ENCODE data around the gene SLC9B2.
"Not testable (repeated sequence)": the region's sequence is repeated elsewhere in the genome, so short reads cannot be mapped to it uniquely, and the experiment has no call there.

The SLC9B2 gene

GRCh38 chr4:103010804-103011203 is 65.8 kb downstream of the SLC9B2 start:
- TF ChIP-seq CTCF (conservative IDR thresholded peaks at IDR 0.05; ENCODE audit: low read depth, low read length), result no peak
- H3K4me3 ChIP-seq (ENCODE audit: low read depth, low read length), result no peak overlapping the region
- DNase-seq (ENCODE audit: low read depth), result no peak

- peak; percentile 73 for TF ChIP-seq CTCF (conservative IDR thresholded peaks at IDR 0.05; ENCODE audit: low read depth, low read length)
- peak; percentile 92 for DNase-seq (ENCODE audit: low read depth)
These were observed 67.5 kb downstream of the SLC9B2 start for GRCh38 chr4:103008875-103009729.

GRCh38 chr4:103002551-103002950 is 74.0 kb downstream of the SLC9B2 start:
- peak; percentile 52 for DNase-seq (ENCODE audit: low read depth)
- no peak for TF ChIP-seq CTCF (conservative IDR thresholded peaks at IDR 0.05; ENCODE audit: low read depth, low read length)
- H3K4me3 ChIP-seq (ENCODE audit: low read depth, low read length), result no peak overlapping the region

More at GRCh38 chr4:103008875-103009729, 67.5 kb downstream of the SLC9B2 start:
- H3K4me3 ChIP-seq (ENCODE audit: low read depth, low read length), result no peak overlapping the region

GRCh38 chr4:102994803-102995202 is 81.8 kb downstream of the SLC9B2 start:
- no peak overlapping the region for H3K4me3 ChIP-seq (ENCODE audit: low read depth, low read length)
- TF ChIP-seq CTCF (conservative IDR thresholded peaks at IDR 0.05; ENCODE audit: low read depth, low read length), result no peak
- no peak for DNase-seq (ENCODE audit: low read depth)

DNA sequence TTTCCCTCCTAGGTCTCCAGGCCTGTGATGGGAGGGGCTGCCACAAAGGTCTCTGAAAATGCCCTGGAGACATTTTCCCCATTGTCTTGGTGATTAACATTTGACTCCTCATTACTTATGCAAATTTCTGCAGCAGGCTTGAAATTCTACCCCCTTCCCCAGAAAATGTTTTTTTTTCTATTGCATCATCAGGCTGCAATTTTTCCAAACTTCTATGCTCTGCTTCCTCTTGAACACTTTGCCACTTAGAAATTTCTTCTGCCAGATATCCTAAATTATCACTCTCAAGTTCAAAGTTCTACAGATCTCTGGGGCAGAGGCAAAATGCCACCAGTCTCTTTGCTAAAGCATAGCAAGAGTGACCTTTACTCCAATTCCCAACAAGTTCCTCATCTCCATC is 82.6 kb downstream of the SLC9B2 start:
- not testable (repeated sequence) for DNase-seq (ENCODE audit: low read depth); H3K4me3 ChIP-seq (ENCODE audit: low read depth, low read length)

- no peak for TF ChIP-seq CTCF (conservative IDR thresholded peaks at IDR 0.05; ENCODE audit: low read depth, low read length)
- no peak overlapping the region for H3K4me3 ChIP-seq (ENCODE audit: low read depth, low read length)
- DNase-seq (ENCODE audit: low read depth), result no peak
These were observed 88.0 kb downstream of the SLC9B2 start for GRCh38 chr4:102988429-102989020.

- no peak for DNase-seq (ENCODE audit: low read depth)
- H3K4me3 ChIP-seq (ENCODE audit: low read depth, low read length), result no peak overlapping the region
- no peak for TF ChIP-seq CTCF (conservative IDR thresholded peaks at IDR 0.05; ENCODE audit: low read depth, low read length)
These were observed 95.6 kb downstream of the SLC9B2 start for GRCh38 chr4:102981005-102981404.

Measured in choroid plexus epithelial cell (primary cell).